ENCODE data around the gene TMEM92.

TMEM92 gene

DNA sequence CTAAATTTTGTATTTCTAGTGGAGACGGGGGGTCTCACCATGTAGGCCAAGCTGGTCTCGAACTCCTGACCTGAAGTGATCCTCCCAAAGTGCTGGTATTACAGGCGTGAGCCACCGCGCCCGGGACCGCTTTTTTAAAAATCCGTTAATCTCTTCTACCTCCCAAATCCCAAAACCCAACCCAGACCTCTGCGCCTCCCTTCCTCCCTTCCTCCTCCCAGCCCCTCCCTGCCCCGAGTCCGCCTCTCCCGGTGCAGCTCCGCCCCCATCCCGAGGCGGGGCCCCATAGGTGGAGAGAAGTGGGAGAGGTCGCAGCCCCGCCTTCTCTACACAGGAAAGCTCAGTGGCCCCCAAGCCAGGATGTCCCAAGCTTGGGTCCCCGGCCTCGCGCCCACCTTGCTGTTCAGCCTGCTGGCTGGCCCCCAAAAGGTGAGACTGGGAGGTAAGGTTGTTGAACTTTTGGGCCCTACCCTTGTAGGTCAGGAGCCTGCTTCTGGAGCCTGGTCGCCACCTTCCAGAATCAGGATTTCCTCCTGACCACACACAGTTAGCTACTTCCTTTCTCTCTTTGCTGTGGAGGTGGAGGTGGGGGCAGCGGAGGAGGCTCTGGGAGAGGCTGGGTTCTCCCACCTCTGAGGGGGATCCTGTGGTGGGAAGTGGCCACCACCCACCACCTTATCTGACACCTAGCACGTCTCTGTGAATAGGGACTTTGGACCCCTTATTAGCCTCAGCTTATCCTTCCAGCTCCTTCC, at the start of gene TMEM92:
TSS of gene TMEM92 (plus strand) at position 325 of the 755 bp plus-strand sequence. CDS start at position 361, 36 bp downstream.
- DNase-seq, result no peak

DNA sequence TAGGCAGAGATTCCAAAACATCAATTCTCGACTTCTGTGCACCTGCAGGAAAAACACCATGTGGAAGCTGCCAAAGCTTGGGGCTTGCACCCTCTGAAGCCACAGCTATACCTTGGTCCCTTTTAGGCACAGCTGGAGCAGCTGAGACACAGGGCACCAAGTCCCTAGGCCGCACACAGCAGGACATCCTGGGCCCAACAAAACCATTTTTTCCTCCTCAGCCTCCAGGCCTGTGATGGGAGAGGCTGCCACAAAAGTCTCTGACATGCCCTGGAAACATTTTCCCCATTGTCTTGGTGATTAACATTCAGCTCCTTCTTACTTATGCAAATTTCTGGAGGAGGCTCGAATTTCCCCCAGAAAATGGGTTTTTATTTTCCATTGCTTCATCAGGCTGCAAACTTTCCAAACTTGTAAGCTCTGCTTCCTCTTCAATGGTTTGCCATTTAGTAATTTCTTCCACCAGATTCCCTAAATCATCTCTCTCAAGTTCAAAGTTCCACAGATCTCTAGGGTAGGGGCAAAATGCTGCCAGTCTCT, 48.5 kb upstream of the TMEM92 start:
- DNase-seq, result no peak

DNA sequence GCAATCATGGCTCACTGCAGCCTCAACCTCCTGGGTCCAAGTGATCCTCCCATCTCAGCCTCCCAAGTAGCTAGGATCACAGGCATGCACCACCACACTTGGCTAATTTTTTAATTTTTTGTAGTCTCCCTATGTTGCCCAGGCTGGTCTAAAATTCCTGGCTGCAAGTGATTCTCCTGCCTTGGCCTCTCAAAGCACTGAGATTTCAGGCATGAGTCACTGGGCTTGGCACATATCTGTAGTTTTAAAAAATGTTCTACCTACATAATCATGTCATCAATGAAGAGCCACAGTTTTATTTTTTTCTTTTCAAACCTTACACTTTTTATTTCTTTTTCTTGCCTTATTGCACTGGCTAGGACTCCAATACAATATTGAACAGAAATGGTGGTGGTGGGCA, 39.7 kb upstream of the TMEM92 start:
- DNase-seq, result no peak

DNA sequence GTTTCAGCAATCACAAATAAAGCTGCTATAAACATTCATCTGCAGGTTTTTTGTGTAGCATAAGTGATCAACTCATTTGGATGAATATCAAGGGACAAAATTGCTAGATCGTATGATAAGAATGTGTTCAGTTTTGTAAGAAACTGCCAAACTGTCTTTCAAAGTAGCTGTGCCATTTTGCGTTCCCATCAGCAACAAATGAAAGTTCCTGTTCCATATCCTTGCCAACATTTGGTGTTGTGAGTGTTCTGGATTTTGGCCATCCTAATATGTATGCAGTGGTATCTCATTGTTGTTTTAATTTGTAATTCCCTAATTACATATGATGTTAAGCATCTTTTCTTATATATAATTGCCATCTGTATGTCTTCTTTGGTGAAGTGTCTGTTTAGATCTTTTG, 36.4 kb upstream of the TMEM92 start:
- no peak for DNase-seq

DNA sequence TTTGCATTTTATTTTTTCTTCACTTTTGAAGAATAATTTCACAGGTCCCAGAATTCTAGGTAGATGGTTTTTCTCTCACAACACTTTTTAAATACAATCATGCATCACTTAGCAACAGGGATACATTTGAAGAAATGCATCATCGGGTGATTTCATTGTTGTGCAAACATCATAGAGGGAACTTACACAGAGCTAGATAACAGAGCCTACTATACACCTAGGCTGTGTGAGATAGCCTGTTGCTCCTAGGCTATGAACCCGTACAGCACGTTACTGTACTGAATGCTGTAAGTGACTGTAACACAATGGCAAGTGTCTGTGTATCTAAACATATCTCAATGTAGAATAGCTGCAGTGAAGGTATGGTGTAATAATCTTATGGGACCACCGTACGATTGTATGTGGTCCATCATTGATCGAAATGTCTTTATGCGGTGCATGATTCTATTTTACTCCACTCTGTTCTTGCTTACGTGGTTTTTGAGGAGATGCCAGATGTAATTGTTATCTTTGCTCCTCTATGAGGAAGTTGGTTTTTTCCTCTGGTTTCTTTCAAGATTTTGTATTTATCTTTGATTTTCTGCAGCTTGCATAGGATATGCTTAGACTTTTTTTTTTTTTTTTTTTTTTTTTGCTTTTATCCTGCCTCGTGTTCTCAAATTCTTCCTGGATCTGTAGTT, 35.5 kb upstream of the TMEM92 start:
- no peak for DNase-seq

DNA sequence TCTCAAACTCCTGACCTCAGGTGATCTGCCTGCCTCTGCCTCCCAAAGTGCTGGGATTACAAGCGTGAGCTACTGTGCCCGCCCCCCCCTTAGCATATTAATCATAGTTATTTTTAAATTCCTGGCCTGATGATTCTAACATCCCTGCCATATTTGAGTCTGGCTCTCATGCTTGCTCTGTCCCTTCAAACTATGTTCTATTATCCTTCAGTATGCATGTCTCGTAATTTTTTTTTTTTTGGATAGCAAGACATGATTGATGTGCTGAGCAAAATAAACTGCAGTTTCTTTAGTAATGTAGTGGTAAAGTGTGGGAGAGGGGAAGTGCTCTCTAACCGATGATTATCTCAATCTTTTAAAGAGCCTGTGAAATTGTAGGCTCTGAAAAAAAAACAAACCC, 34.3 kb upstream of the TMEM92 start:
- peak; percentile 23 for DNase-seq

DNA sequence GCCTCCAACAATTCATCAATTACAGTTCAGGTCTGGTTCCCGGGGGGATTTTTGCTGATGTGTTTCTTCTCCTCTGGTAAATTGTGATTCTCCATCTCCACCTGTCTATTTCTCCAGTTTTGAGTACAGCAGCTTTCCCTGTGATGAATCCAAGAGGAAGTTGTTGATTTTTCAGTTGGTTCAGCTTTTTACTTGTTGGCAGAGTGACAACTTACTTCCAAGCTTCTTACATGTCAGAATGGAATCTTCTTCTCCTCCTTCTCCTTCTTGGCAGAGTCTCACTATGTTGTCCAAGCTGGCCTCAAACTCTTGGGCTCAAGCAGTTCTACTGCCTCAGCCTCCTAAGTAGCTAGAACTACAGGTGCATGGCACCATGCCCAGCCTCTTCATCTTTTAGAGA, 33.4 kb upstream of the TMEM92 start:
- peak; percentile 19 for DNase-seq

DNA sequence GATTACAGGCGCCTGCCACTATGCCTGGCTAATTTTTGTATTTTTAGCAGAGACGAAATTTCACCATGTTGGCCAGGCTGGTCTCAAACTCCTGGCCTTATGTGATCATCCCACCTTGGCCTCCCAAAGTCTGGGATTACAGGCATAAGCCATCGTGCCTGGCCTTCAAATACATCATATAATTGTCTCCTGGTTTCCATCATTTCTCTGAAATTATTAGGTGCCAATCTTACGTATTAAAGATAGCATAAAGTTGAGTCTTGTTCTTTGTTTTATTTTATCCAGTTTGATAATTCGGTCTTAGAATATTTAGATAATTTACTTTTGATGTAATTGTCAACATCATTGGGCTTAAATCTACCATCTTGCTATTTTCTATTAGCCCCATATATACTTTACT, 32.8 kb upstream of the TMEM92 start:
- DNase-seq, result no peak

DNA sequence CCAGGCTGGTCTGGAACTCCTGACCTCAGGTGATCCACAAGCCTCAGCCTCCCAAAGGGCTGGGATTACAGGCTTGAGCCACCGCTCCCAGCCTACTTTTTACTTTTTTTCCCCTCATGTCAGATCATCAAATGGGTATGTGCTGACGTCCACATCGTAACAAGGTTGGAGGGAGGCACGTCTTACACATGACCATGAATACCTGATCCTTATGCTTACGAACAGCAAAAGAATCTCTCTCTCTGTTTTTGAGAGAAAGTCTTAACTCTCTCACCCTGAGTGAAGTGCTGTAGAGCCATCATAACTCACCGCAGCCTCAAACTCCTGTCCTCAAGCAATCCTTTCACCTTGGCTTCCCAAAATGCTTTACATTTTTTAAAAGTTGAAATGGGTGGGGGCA, 29.5 kb upstream of the TMEM92 start:
- no peak for DNase-seq

DNA sequence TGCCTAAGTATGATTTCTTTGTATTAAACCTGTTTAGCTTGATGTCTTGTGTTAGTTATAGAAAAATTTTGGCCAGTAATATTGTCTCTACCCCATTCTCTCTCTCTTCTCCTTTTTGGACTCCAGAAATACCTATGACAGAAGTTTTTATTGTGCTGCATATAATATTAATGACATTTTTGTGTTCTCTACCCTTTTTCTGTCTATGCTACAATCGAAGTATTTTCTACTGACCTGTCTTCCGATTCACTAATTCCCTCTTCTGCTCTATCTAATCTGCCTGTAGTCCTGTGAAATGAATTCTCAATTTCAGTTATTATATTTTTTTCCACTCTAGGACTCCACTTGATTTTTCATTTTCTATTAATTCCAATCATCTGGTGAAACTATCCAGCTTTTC, 26.0 kb upstream of the TMEM92 start:
- DNase-seq, result no peak

DNA sequence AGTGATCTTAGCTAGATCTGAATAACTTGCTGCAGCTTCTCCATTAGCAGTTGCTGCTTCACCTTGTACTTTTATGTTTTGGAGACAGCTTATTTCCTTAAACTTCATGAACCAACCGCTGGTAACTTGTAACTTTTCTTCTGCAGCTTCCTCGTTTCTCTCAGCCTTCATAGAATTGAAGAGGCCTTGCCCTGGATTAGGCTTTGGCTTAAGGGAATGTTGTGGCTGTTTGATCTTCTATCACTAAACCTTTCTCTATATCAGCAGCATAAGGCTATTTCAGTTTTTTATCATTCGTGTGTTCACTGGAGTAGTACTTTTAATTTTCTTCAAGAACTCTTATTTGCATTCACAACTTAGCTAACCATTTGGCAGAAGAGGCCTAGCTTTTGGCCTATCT, 21.5 kb upstream of the TMEM92 start:
- DNase-seq, result no peak

DNA sequence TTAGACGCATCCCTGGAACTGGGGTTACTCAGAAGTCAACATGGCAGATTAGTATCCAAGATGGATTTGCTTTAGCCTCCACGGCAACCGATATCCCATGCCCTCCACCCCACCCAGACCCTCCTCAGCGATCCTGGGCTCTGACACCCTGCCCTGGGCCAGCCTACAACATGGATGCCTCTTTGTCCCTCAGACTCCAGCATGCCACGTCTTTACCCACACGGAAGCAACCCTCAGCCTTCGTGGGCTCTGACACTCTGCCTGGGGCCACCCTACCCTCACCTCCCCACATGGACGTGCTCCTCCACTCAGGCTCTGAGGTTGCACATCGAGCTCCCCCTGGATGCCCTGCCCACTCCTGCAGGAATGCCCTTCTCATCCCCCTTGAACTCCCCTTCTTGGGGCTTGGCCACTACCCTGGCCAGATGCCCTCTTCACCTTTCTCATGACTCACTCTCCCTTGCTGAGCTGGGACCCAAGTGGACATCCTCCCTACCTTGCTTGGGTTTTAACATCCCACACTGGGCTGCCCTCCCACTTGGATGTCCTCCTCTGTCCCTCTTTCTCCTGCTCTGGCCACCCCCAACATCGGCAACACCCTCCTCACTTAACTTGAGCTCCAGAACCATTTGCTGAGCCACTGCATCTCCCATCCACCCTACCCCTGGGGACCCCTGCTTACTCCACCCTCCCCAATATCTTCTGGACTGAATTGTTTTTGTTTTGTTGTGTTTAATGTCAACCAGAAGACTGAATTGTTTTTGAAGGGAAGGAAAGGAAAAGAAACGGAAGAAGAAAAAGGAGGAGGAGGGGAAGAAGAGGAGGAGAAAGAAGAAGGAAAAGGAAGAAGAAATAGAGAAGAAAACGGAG, 18.3 kb upstream of the TMEM92 start:
- DNase-seq, result no peak

DNA sequence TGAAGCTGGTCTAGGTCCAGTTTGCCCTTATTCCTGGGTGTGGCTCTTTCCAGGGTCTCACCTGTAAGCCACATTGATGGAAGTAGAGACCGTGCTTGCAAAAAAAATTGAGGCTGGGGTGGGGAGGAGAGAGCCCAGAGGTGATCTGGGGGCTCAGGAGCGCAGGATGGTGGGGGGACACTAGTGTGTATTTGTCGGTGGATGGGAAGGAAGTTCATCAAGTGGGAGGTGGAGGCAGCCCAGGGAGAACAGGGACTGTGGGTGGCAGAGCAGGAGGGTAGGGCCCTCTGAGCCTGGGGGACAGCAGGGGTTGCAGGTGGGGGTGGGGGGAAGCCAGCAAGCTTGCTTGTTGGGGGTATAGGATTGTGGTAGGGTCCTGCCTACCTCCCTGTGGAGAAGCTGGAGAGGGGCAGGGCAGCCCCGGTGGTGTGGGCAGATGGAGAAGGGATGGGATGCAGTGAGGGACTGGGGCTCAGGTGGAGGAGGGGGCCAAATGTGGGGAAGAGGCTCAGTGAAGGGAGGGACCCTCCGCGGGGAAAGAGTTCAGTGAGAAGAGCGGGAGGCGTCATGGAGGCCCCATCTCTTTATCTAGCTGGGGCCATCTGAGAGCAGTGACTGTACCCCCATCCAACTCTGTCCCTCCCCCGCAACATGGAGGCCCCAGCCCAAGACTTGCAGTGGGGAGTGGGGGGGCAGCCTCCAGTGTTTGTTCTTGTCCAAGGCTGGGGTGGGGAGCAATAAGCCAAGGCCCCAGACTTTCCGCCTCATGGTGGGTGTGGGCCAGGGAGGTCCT, 17.2 kb upstream of the TMEM92 start:
- no peak for DNase-seq

DNA sequence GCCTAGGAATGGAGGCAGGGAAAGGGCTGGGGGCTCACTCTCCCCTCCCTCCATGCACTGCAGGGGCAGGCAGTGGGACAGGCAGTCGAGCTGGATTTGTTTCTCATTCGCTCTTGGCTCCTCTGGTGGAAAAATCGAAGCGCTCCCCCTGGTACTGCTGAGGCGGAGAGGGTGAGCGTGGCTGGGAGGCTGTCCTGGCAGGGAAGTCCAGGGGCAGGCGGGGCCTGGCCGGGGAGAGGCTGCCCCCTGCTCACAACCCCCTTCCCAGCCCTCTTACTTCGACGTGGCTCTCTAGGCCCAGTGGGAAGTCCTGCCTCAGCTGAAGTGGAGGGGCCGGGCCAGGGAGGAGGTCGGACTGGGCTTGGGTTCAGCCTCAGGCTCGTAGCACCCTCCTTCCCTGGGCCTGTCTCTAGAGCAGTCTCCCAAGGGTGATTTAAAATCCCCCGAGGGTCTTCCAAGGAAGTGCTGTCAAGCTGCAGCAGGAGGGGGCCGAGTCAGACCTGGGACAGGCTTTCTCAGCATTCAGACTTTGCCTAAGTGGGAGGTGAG, 16.5 kb upstream of the TMEM92 start:
- peak; percentile 96 for DNase-seq

DNA sequence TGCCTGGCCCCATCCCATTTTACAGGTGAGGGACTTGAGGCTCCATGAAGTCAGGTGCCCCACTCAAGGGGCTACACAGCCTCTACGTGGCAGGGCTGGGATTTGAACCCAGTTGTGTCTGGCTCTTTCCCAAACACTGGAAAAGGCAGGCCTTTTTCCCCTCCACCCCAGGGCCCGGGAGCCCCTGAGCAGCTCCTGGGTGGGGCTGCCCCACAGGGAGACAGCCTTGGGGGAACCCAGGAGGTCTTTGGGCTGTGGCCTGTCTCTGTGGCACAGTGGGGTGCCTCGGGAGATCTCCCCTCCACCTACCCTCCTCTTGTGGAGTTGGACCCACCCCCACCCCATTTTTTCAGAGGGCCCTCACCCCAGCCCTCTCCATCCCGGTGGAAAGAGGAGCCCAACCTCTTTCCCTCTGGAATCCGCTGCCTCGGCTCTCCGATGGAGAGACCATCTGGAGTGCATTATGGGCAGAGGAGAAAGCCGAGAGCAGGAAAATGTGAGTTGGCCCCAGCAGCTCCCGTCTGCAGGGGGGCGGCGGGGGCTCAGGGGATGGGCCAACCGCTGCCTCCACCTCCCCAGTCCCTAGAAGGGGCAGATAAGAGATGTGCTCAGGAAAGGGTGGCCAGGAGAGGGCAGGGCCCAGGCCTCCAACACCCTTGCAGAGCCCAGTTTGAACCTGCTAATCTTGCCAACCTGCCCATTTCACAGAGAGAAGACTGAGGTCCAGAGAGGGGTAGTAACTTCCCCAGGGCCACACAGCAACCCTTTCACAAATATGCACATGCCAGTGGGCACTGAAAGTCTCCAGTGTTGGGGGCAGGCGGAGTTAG, 15.4 kb upstream of the TMEM92 start:
- DNase-seq, result peak; percentile 91

DNA sequence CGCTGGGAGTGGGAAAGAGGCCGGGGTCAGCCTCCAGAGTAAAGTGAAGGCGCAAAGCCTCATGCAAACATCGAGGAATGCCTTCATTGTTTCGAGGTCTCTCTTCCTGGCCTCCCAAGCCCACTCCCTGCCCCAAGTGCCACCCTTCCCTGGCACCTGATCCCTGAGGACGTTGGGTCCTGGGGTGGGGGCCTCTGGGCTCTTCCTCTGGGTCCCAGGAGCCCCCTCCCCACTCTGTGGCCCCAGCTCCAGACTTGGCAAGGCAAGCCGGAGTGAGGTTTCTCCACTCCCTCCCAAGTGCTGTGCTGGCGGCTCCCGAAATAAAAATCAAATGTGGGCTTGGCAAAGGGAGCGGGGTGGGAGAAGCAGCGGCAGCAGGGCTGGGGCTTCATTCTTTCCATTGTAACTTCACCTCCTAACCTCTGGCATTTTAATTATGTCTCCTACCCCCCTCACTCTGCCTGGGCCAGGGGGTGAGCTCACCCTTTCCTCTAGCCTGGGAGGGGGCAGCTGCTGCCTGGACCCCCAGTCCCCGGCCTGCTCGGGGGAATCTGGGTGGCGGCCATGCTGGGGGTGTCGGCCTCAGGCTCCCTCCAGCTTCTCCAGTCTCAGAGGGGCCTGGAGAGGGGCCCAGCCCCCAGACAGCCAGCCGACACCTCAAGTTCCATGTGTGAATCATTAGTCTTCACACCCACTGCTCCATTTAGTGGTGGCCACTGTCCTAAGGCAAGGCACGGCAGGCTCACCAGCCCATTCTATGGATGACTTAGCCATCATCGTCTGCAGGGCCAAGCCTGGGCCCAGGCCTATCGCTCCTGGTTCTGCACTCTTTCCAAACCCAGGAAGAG, 14.6 kb upstream of the TMEM92 start:
- peak; percentile 91 for DNase-seq

DNA sequence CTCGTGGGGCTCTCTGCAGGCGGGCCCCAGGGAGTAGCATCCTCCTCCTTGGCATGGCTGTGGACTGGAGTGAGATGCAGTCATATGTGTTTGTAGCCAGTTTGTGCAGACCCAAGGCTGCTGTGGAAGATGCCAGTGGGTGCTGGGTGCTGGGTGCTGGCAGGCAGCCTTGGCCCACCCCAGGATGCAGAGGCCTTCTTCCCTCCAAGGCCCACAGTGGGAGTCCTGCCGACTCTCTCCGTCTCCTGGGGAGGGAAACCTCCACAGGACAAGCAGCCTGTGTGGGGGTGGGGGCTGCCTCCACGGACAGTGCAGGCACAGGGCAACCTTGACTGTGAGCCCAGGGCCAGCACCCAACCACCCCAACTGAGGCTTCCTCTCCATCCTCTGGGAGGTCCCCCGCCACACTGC, 13.8 kb upstream of the TMEM92 start:
- DNase-seq, result no peak

DNA sequence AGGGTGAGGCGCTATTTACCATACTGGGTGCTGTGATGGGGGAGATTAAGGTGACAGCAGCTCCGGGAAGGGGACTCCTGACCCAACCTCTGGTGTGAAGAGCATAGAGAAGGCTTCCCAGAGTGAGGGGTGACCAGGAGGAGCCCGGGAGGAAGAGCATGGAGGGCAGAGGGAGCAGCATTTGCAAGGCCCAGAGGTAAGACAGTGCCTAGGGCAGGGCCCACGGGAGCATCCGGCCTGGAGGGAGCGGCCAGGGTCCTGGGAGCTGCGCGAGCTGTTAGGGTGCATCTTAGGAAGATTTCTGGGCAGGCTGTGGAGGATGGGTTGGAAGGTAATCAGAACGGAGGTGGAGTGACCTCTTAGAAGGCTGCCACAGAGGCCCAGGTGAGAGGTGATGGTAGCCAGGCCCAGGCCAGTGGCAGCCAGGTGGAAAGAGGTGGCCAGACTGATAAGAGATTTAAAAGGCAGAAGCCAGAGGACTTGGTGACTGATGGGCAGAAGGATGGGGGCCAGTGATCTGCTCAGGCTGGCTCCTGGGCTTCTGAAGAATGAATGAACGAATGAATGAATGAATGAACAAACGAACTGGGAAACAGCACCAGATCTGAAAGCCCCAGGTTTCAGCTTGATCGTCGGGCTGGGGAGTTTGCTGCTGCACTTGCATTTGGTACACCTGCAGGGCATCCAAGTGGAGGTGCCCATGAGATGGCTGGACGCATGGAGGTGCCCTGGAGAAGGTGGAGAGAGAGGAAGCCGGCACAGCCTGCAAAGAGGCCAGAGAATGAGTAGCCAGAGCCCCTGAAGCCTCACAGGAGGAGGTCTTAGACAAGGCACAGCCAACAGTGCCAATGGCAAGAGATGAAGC, 13.0 kb upstream of the TMEM92 start:
- no peak for DNase-seq
